Mucosa of descending colon (tissue), 3 donors: Measurements from ENCODE around the gene CXXC5. TPM values are rescaled to one million over a fixed set of nuclear protein-coding genes. Genes with fewer than 3 reads are reported as not detected.

Experiments used
- ATAC-seq: fragments of 200-7000 bp; cut with Tn5 transposase; one replicate; pipeline ENCODE4 v1.9.1; 2020; ENCODE audit warnings: mild to moderate bottlenecking, moderate library complexity
- DNase-seq, 3 donors: peaks; one replicate each; pipeline ENCODE4 v3.0.0-alpha.2; 2020
- H3K36me3 ChIP-seq: fragments of 200-600 bp; one replicate; pipeline ENCODE4 v1.8.0; 2021; ENCODE audit warnings: low read depth, mild to moderate bottlenecking
- H3K4me1 ChIP-seq: fragments of 200-600 bp; one replicate; pipeline ENCODE4 v1.8.0; 2021; ENCODE audit warnings: low read depth, mild to moderate bottlenecking
- H3K4me3 ChIP-seq: fragments of 200-600 bp; one replicate; pipeline ENCODE4 v1.8.0; 2021; ENCODE audit warnings: mild to moderate bottlenecking
- H3K9me3 ChIP-seq: fragments of 200-600 bp; one replicate; pipeline ENCODE4 v1.8.0; 2021; ENCODE audit warnings: mild to moderate bottlenecking
- intact Hi-C, 2 donors: fragments of 100-400 bp; cut with DNase I in 1 of 2; cut with micrococcal nuclease in 1 of 2; formaldehyde crosslinking; loops; one replicate each; pipeline versions ENCODE4 v1.11.0 to v1.11.1; 2022; cut with DNase I, micrococcal nuclease
- total RNA-seq, 3 donors: library from RNA; stranded (reverse); fragmentation: NEBNext Ultra II Directional in 2 of 3; extraction: Animal tissue kit (Norgen Biotek cat#: 25700) in 2 of 3; gene quantifications; one replicate each; pipeline versions ENCODE4 v1.2.1 to v1.2.4, GENCODE V29; 2021 to 2023
- TF ChIP-seq, protein P1 (sequence below): fragments of 200-600 bp; IDR thresholded peaks from one replicate; pipeline ENCODE4 v1.8.0; 2022; ENCODE audit warnings: antibody characterized with exemption, mild to moderate bottlenecking
- donor health status: DM: no; HTN: no; CAD: no; lungs with moderate emphysema.
- donor health status: DM: no; HTN: no; CAD: no.
- donor health status: DM: no; HTN: yes; CAD: no.

CXXC5 gene
- total RNA-seq, 3 donors from 2014 or later: 28.1 to 31.0 (median 28.3) TPM

DNA sequence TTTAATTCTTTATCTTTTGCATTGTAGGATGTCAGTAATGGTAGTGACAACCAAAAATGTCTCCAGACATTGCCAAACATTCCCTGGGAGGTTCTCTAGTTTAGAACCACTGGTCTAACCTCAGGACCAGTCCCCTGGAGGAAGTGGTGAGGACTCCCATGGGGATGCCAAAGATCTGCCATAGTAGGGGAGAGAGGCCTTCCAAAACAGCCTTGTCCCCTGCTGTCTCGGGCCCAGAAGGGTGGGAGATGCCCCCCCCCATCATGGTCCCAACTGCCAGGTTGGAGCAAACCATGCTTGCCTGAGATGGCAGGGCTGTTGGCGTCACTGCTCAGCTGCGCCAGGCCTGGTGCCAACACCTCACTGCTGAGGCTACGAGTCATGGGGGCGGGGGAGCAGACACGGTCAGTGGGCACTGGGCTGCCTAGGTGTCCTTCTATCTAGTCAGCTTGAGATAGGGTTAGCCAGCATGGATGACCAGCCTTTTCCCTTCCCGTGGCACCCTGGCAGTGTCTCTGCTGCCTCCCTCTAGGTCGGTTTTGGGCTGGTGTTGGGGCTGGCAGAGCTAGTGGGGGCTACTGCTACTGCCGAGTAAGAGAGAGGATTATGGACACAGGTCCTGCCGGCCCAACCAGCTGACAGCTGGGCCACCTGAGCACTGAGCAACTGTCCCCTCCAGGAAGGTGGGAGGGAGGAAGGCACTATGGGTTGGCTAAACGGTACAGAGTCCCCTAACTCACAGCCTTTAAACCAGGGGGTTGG is 8.3 kb upstream of the CXXC5 start:
- peak in 1 of 3 donors; percentile 38 for DNase-seq
- intact Hi-C loops: loop anchor here in 1 of 2 donors (10.0 kb wide), 1 partner anchor 55 kb away; no protein-coding TSS in a partner anchor

DNA sequence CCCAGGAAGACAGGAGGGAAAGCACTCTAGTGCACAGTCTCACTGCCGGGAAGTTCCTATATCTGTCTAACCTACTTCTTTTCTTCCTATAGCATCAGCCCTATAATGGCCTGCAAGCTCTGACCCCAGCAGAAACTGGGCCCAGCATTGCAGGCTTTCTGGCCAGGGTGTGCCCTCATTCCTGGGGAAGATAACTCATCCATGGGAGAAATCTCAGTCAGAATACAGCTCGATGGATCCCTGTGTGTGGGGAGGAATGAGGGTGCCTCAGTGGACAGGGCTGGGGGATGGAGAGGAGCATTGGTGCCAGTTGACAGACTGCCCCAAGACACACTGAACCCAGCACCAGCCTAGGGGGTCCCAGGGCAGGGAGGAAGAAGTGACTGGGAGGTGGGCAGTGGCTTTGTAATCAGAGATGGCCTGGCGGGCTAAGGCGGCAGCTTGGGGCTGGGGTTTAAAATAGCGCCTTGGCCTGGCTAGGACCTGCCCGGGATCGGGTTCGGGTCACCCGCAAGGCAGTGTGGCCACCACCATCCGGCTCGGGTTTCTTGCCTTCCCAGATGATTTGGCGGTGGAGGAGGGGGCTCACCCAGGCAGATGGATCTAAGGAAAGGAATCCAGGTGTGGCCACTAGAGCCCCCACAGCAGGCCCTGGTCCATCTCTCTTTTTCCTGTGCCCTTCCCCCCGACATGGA is 7.6 kb upstream of the CXXC5 start:
- no peak for ATAC-seq
- Histone ChIP-seq H3K9me3 (no peaks in the 10 kb centered on the region), H3K36me3 (no peaks in the 10 kb centered on the region), H3K4me1 (peaks cover 54% of the 10 kb centered on the region), H3K4me3 (no peak overlapping the region)
- intact Hi-C loops: no loop called here
- TF ChIP-seq, protein P1, sequence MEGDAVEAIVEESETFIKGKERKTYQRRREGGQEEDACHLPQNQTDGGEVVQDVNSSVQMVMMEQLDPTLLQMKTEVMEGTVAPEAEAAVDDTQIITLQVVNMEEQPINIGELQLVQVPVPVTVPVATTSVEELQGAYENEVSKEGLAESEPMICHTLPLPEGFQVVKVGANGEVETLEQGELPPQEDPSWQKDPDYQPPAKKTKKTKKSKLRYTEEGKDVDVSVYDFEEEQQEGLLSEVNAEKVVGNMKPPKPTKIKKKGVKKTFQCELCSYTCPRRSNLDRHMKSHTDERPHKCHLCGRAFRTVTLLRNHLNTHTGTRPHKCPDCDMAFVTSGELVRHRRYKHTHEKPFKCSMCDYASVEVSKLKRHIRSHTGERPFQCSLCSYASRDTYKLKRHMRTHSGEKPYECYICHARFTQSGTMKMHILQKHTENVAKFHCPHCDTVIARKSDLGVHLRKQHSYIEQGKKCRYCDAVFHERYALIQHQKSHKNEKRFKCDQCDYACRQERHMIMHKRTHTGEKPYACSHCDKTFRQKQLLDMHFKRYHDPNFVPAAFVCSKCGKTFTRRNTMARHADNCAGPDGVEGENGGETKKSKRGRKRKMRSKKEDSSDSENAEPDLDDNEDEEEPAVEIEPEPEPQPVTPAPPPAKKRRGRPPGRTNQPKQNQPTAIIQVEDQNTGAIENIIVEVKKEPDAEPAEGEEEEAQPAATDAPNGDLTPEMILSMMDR: no peak
- peak in 2 of 3 donors; percentile 13 to 50 for DNase-seq

More for the DNA sequence above, 8.3 kb upstream of the CXXC5 start:
- no peaks in the 10 kb centered on the region for H3K9me3 ChIP-seq
- no peak overlapping the region for H3K4me3 ChIP-seq
- no peaks in the 10 kb centered on the region for H3K36me3 ChIP-seq
- TF ChIP-seq, protein P1: no peak
- H3K4me1 ChIP-seq: peaks cover 57% of the 10 kb centered on the region
- no peak for ATAC-seq

DNA sequence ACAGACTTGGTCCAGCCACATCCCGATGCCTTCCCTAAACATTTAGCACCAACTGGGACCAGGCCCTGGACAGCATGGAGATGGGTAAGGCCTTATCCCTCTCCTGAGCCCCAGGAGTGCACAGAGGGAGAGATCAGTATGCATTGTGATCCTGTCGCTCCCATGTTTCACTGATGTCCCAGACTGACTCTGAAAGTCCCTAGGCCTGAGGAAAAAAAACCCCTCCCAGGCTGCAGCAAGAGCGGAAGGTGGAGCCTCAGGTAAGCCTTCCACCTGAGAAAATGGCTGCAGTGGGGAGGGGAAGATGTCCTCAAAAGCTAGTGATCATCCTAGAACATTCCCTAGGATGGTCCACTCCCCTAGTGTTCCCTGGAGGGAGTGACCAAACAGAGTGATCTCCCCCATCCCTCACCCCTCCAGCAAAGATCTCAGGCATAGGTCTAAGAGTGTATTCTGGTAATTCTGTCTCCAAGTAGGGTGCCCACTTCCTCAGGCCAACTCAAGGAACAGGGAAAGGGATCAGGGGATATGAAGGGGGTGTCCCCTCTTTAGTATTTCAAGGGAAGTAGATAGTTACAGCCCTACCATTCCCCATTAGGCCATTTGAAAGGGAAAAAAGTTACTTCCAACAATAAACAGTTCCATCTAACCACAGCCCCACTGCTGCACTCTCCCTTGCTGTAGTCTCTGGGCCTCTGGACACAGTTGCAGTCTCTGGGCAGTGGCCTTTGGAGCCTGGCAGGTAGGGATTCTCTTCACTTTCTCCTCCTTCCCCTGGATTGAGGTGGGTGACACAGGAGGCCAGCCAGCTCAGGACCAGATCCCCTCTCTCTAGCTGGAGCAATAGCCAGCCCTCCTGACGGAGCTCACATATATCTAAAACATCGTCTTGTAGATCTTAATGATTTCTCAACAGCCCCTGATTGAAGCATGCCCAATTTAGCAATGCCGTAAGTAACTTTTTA is 6.8 kb upstream of the CXXC5 start:
- TF ChIP-seq, protein P1: no peak
- Histone ChIP-seq H3K4me1 (peaks cover 46% of the 10 kb centered on the region), H3K9me3 (no peaks in the 10 kb centered on the region), H3K36me3 (no peaks in the 10 kb centered on the region), H3K4me3 (no peak overlapping the region)
- ATAC-seq: no peak
- DNase-seq: peak in 1 of 3 donors; percentile 10
- intact Hi-C loops: no loop called here

DNA sequence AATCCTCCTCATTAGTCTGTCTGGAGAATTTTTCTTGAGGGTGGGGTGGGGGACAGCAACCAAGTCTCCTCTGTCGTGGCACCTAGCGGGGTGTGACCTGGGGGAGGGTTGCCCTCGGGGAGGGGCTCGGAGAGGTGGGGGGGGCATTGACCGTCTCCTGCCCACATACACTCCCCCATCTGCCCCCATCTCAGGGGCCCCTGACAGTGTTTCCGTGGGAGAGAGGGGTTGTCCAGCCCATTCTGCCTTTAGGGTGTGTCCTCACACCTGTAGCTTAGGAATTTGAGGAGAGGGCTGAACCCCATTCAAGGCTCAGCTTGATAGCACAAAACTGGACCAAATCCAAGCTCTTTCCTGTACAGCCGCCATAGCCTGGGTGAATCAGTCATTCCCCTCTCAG is 5.9 kb upstream of the CXXC5 start:
- intact Hi-C loops: no loop called here
- Histone ChIP-seq H3K36me3 (no peaks in the 10 kb centered on the region), H3K9me3 (no peaks in the 10 kb centered on the region), H3K4me3 (no peak overlapping the region), H3K4me1 (peaks cover 42% of the 10 kb centered on the region)
- DNase-seq (peak in 1 of 3 donors; percentile 10), ATAC-seq (no peak)
- TF ChIP-seq, protein P1: no peak
